Neural cell (in vitro differentiated cells): Measurements from ENCODE around the gene RMRP. TPM values are rescaled to one million over a fixed set of nuclear protein-coding genes. Genes with fewer than 3 reads are reported as not detected.

Experiments used
- H2AFZ ChIP-seq: fragments of 200-600, 300-800 bp; sonication (generic), shearing (Covaris generic); 2 replicates; pipeline ENCODE4 v1.6.0; 2014; ENCODE audit warnings: low read depth, mild to moderate bottlenecking, antibody characterized with exemption, low read length, moderate library complexity
- H3F3A ChIP-seq: fragments of 200-600 bp; shearing (Covaris generic); 2 replicates; pipeline ENCODE4 v1.6.1; 2016; ENCODE audit warnings: mild to moderate bottlenecking, moderate library complexity, mixed read lengths, antibody characterized with exemption, low read length; ENCODE audit not compliant: insufficient read depth, poor library complexity, severe bottlenecking
- H3K27ac ChIP-seq: fragments of 200-600, 300-800 bp; sonication (generic), shearing (Covaris generic); 2 replicates; pipeline ENCODE4 v1.5.1; 2014; ENCODE audit warnings: mild to moderate bottlenecking, low read length, moderate library complexity
- H3K27me3 ChIP-seq: fragments of 300-800, 200-600 bp; sonication (generic), shearing (Covaris generic); 2 replicates; pipeline ENCODE4 v1.6.0; 2014; ENCODE audit warnings: mild to moderate bottlenecking, low read depth, low read length, moderate library complexity; ENCODE audit not compliant: insufficient read depth
- H3K36me3 ChIP-seq: fragments of 300-800, 200-600 bp; sonication (generic), shearing (Covaris generic); 2 replicates; pipeline ENCODE4 v1.5.1; 2014; ENCODE audit warnings: mild to moderate bottlenecking, antibody characterized with exemption, low read length, moderate library complexity; ENCODE audit not compliant: insufficient read depth
- H3K4me2 ChIP-seq: fragments of 300-800, 200-600 bp; sonication (generic), shearing (Covaris generic); 2 replicates; pipeline ENCODE4 v1.6.0; 2014; ENCODE audit warnings: mild to moderate bottlenecking, low read length
- H3K4me3 ChIP-seq: fragments of 300-800, 200-600 bp; sonication (generic), shearing (Covaris generic); 2 replicates; pipeline ENCODE4 v1.5.1; 2014; ENCODE audit warnings: mild to moderate bottlenecking, low read length, moderate library complexity
- H3K79me2 ChIP-seq: fragments of 200-600 bp; shearing (Covaris generic); replicated peaks from 2 replicates; pipeline ENCODE4 v1.6.0; 2014; ENCODE audit warnings: mild to moderate bottlenecking, low read length, moderate library complexity; ENCODE audit not compliant: insufficient read depth
- H3K9ac ChIP-seq: fragments of 300-800, 200-600 bp; sonication (generic), shearing (Covaris generic); 2 replicates; pipeline ENCODE4 v1.6.1; 2016; ENCODE audit warnings: mild to moderate bottlenecking, low read length, mixed read lengths
- H3K9me2 ChIP-seq: fragments of 200-600 bp; shearing (Covaris generic); 2 replicates; pipeline ENCODE4 v1.6.1; 2016; ENCODE audit warnings: mild to moderate bottlenecking, low read length, mixed read lengths; ENCODE audit not compliant: insufficient read depth
- H3K9me3 ChIP-seq: fragments of 200-600, 300-800 bp; sonication (generic), shearing (Covaris generic); 2 replicates; pipeline ENCODE4 v1.6.1; 2016; ENCODE audit warnings: mild to moderate bottlenecking, mixed run types, low read length, moderate library complexity, mixed read lengths
- H4K20me1 ChIP-seq: fragments of 200-600 bp; shearing (Covaris generic); 2 replicates; pipeline ENCODE4 v1.6.1; 2016; ENCODE audit warnings: mild to moderate bottlenecking, mixed run types; ENCODE audit not compliant: insufficient read depth
- CTCF ChIP-seq: fragments of 450-650 bp; IDR thresholded peaks from 2 replicates; pipeline ENCODE4 v1.5.1; 2014; ENCODE audit warnings: antibody characterized with exemption, mild to moderate bottlenecking, moderate library complexity; ENCODE audit not compliant: poor library complexity, severe bottlenecking
- EP300 ChIP-seq: fragments of 450-650 bp; conservative IDR thresholded peaks from 2 replicates; pipeline ENCODE4 v1.6.1; 2014; ENCODE audit warnings: antibody characterized with exemption, mild to moderate bottlenecking, moderate library complexity; ENCODE audit not compliant: poor library complexity, severe bottlenecking
- EZH2 ChIP-seq: fragments of 200-600, 300-800 bp; shearing (Covaris generic), sonication (generic); IDR thresholded peaks from 2 replicates; pipeline ENCODE4 v1.6.1; 2014; ENCODE audit warnings: antibody characterized with exemption, low read length, borderline replicate concordance, mild to moderate bottlenecking; ENCODE audit not compliant: insufficient read depth, poor library complexity, severe bottlenecking
- MXI1 ChIP-seq: fragments of 450-650 bp; conservative IDR thresholded peaks from 2 replicates; pipeline ENCODE4 v1.6.1; 2014; ENCODE audit warnings: antibody characterized with exemption, mild to moderate bottlenecking; ENCODE audit not compliant: poor library complexity, severe bottlenecking
- POLR2AphosphoS5 ChIP-seq: IDR thresholded peaks from 2 replicates; pipeline ENCODE4 v1.6.1; 2012
- RAD21 ChIP-seq: fragments of 450-650 bp; conservative IDR thresholded peaks from 2 replicates; pipeline ENCODE4 v1.6.1; 2014; ENCODE audit warnings: antibody characterized with exemption, mild to moderate bottlenecking, moderate library complexity
- REST ChIP-seq: IDR thresholded peaks from 2 replicates; pipeline ENCODE4 v1.6.1; 2012; ENCODE audit warnings: borderline replicate concordance
- SMC3 ChIP-seq: fragments of 450-650 bp; conservative IDR thresholded peaks from 2 replicates; pipeline ENCODE4 v1.6.1; 2014; ENCODE audit warnings: antibody characterized with exemption, mild to moderate bottlenecking, moderate library complexity; ENCODE audit not compliant: poor library complexity
- TAF1 ChIP-seq: IDR thresholded peaks from 2 replicates; pipeline ENCODE4 v1.6.1; 2012; ENCODE audit warnings: low read depth
- polyA plus RNA-seq: library from polyadenylated mRNA; depleted of rRNA; stranded (reverse); fragments of >200 nt; gene quantifications from 2 replicates; pipeline ENCODE4 v1.2.3, GENCODE V29; 2014

RMRP gene
- polyA plus RNA-seq, 1 donor from 2014 or later = not detected

DNA sequence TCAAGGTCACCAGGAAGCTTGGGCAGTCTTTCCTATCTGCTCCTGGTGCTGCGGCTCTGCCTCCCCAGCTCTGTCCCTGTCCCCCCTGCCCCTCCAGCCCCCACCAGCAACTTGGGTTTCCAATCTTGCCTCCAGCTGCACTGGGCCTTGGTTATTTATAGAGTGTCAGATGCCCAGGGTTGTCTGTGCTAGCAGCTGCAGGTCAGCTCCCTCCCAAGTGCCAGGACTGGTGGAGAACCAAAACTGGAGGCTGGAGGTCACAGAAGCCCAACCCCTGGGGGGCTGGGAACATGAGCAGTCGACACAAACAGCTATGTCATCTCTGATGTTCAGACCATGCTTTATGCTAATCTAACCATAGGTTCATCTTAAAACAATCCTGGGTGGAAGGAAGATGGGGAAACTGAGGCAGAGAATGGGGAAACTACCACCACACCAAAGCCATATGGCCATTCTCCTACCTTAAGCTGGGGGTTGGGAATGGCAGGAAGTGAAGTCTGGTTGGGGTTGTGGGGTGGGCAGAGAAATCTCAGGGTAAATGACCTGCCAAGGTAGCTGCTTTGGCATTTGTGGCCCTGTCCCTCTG is 30.2 kb upstream of the RMRP start:
- Histone ChIP-seq H3F3A (no peaks in the 10 kb centered on the region), H3K9ac (no peak overlapping the region), H4K20me1 (no peaks in the 10 kb centered on the region), H3K79me2 (no peaks in the 10 kb centered on the region), H3K4me2 (no peak overlapping the region), H3K4me3 (no peak overlapping the region), H3K36me3 (no peaks in the 10 kb centered on the region), H3K9me2 (no peaks in the 10 kb centered on the region), H3K9me3 (no peaks in the 10 kb centered on the region), H3K27ac (no peak overlapping the region), H2AFZ (no peak overlapping the region), H3K27me3 (peaks cover 27% of the 10 kb centered on the region)
- TF ChIP-seq EZH2 (no peak), POLR2AphosphoS5 (no peak), MXI1 (no peak), EP300 (no peak), RAD21 (no peak), CTCF (no peak), TAF1 (no peak), REST (no peak), SMC3 (no peak)

DNA sequence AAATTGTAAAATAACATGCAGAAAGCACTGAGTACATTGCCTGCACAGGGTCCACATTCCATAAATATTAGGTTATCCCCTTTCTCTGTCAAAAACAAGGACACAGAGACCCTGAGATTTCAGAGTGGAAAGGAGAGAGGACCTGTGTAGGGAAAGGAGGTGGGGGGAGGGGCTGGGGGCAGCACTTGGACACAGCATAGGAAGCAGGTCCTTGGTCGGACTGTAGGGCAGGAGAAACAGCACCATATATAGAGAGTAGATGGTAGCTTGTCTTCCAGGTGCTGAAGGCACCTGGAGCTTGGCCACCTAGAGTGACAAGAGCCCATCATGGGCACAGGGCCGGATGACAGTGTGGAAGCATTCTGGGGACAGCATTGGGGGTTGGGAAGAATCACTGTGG is 29.5 kb upstream of the RMRP start:
- no peaks in the 10 kb centered on the region for H4K20me1 ChIP-seq
- H2AFZ ChIP-seq = no peak overlapping the region
- no peaks in the 10 kb centered on the region for H3K36me3 ChIP-seq
- no peaks in the 10 kb centered on the region for H3F3A ChIP-seq
- H3K79me2 ChIP-seq = no peaks in the 10 kb centered on the region
- H3K4me3 ChIP-seq = no peak overlapping the region
- no peaks in the 10 kb centered on the region for H3K9me3 ChIP-seq
- H3K27ac ChIP-seq = no peak overlapping the region
- H3K4me2 ChIP-seq = no peak overlapping the region
- TF ChIP-seq MXI1 (no peak), RAD21 (no peak)
- H3K9me2 ChIP-seq = no peaks in the 10 kb centered on the region
- H3K9ac ChIP-seq = no peak overlapping the region
- peaks cover 27% of the 10 kb centered on the region for H3K27me3 ChIP-seq
